ENCODE data around the gene UPF3A.

- no peak for TF ChIP-seq CTCF (IDR thresholded peaks at IDR 0.05)
- TF ChIP-seq POLR2A (IDR thresholded peaks at IDR 0.05): no peak
Measured at GRCh38 chr13:114318624-114319023, 37.2 kb downstream of the UPF3A start.
